Measurements from ENCODE around the gene NCAPG2. TPM values are rescaled to one million over a fixed set of nuclear protein-coding genes. Genes with fewer than 3 reads are reported as not detected.

The NCAPG2 gene
- total RNA-seq, 1 donor, result 17.7 TPM

- H3K4me3 ChIP-seq (ENCODE audit: low read depth, low read length), result no peak overlapping the region
- no peak for TF ChIP-seq CTCF (IDR thresholded peaks at IDR 0.05; ENCODE audit: insufficient read depth, low read depth, low read length)
- DNase-seq (ENCODE audit: low read depth), result no peak
Measured at GRCh38 chr7:158623241-158623640, 81.4 kb downstream of the NCAPG2 start.

DNA sequence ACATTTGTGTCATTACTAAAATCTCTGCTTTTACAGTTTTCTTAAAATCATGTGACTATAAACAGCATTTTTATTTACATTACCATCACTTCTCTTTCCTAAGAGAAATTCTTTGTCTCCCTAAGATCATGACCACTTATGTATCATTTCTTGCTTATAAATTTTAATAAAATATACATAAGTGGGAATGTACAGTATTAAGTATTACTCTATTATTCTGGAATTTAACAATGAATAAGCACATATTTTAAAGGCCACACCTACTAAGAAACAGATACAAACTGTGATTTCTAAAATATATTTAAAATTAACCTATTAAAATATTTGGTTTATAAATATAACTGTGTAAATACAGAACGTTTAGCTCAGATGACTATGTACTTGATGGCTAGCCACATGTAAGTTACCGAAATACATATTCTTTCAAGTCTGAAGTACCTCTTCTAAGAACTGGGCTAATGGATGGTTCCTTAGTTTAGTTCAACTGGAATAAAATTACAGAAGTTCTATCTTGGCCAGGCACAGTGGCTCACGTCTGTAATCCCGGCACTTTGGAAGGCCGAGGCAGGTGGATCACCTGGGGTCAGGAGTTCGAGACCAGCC is 83.7 kb downstream of the NCAPG2 start:
- TF ChIP-seq CTCF (IDR thresholded peaks at IDR 0.05; ENCODE audit: insufficient read depth, low read depth, low read length), result no peak
- H3K4me3 ChIP-seq (ENCODE audit: low read depth, low read length), result no peak overlapping the region
- DNase-seq (ENCODE audit: low read depth), result no peak

- DNase-seq (ENCODE audit: low read depth), result no peak
- no peak for TF ChIP-seq CTCF (IDR thresholded peaks at IDR 0.05; ENCODE audit: insufficient read depth, low read depth, low read length)
- no peak overlapping the region for H3K4me3 ChIP-seq (ENCODE audit: low read depth, low read length)
Measured at GRCh38 chr7:158620418-158620817, 84.2 kb downstream of the NCAPG2 start.

DNA sequence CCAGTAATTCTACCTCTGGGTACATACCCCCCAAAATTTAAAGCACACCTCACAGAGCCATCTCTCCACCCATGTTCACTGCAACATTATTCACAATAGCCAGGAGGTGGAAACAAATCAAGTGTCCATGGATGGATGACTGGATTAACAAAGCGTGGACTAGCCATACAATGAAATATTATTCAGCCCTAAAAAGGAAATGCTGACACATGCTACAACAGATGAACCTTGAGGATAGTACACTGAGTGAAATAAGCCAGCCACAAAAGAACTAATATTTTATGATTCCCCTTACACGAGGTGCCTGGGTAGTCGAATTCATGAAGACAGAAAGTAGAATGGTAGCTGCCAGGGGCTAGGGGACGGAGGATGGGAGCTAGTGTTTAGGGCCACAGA is 85.9 kb downstream of the NCAPG2 start:
- H3K4me3 ChIP-seq (ENCODE audit: low read depth, low read length), result no peak overlapping the region
- no peak for TF ChIP-seq CTCF (IDR thresholded peaks at IDR 0.05; ENCODE audit: insufficient read depth, low read depth, low read length)

DNA sequence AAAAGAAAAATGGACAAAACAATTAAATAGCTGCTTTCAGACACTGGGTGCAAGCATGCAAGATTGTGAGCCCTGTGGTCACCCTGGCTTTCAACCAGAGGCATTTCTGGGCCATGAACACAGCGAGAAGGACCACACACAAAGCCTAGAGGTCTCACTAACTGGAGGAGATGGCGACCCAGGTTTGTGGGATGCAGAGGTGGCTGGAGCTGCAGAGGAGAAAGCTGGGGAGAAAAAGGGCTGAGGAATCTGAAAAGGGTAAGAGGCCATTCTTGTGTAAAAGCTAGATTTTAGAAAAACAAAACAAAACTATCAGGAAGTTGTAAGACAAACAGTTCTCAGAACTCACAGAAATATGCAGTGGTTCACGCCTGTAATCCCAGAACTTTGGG is 86.9 kb downstream of the NCAPG2 start:
- TF ChIP-seq CTCF (IDR thresholded peaks at IDR 0.05; ENCODE audit: insufficient read depth, low read depth, low read length), result no peak
- H3K4me3 ChIP-seq (ENCODE audit: low read depth, low read length), result no peak overlapping the region
- peak; percentile 67 for DNase-seq (ENCODE audit: low read depth)

More for the DNA sequence above, 85.9 kb downstream of the NCAPG2 start:
- DNase-seq (ENCODE audit: low read depth), result no peak

GRCh38 chr7:158616050-158616449 is 88.6 kb downstream of the NCAPG2 start:
- DNase-seq (ENCODE audit: low read depth), result no peak
- no peak for TF ChIP-seq CTCF (IDR thresholded peaks at IDR 0.05; ENCODE audit: insufficient read depth, low read depth, low read length)
- H3K4me3 ChIP-seq (ENCODE audit: low read depth, low read length), result no peak overlapping the region

GRCh38 chr7:158614700-158615099 is 89.9 kb downstream of the NCAPG2 start:
- TF ChIP-seq CTCF (IDR thresholded peaks at IDR 0.05; ENCODE audit: insufficient read depth, low read depth, low read length), result no peak
- peak; percentile 37 for DNase-seq (ENCODE audit: low read depth)
- no peak overlapping the region for H3K4me3 ChIP-seq (ENCODE audit: low read depth, low read length)

Measured in fibroblast of villous mesenchyme (primary cell).